ENCODE data around the gene MRC1.

- TF ChIP-seq HDAC2 (IDR thresholded peaks at IDR 0.05) (no peak), MAZ (IDR thresholded peaks at IDR 0.05; ENCODE audit: borderline replicate concordance, low read depth, low read length) (no peak), POLR2A (IDR thresholded peaks at IDR 0.05; ENCODE audit: low read length) (no peak), ELK1 (IDR thresholded peaks at IDR 0.05; ENCODE audit: low read depth, low read length) (no peak), EP300 (IDR thresholded peaks at IDR 0.05) (no peak), MYC (IDR thresholded peaks at IDR 0.05; ENCODE audit: borderline replicate concordance, low read length) (no peak), CHD2 (IDR thresholded peaks at IDR 0.05; ENCODE audit: low read length, partially characterized antibody) (no peak), JUN (IDR thresholded peaks at IDR 0.05) (no peak), CTCF (IDR thresholded peaks at IDR 0.05) (no peak), ZSCAN20 (CRISPR knock-in tag; IDR thresholded peaks at IDR 0.05) (no peak), CEBPB (IDR thresholded peaks at IDR 0.05) (no peak), TP53 (CRISPR knock-in tag; IDR thresholded peaks at IDR 0.05) (no peak), MAX (IDR thresholded peaks at IDR 0.05) (no peak)
Observed at GRCh38 chr10:17785276-17785930, 23.7 kb upstream of the MRC1 start.
